ENCODE measurements around the gene TRAPPC13.

DNA sequence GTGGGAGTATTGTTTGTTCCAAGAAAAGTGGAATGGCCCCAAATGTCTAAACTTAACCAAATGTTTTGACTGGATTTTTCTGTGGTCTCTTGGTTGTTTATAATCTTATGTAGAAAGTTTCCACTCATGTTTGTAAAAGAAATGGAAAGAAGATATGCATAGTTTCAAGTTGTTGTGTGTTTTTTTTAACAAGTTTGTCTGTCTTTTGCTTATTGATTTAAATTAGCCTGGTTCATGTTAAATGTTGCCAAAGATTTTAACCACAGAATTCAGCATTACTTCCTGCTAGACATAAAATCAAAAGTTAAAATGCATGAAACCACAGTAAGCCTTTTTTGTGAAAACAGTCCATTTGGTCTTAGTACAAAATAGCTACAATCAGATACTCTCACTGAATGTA, 47.7 kb upstream of the TRAPPC13 start:
- TF ChIP-seq CTCF (IDR thresholded peaks at IDR 0.05) (no peak), POLR2A (IDR thresholded peaks at IDR 0.05) (no peak)
